Measurements from ENCODE around the gene TRAK2.

Gene TRAK2

DNA sequence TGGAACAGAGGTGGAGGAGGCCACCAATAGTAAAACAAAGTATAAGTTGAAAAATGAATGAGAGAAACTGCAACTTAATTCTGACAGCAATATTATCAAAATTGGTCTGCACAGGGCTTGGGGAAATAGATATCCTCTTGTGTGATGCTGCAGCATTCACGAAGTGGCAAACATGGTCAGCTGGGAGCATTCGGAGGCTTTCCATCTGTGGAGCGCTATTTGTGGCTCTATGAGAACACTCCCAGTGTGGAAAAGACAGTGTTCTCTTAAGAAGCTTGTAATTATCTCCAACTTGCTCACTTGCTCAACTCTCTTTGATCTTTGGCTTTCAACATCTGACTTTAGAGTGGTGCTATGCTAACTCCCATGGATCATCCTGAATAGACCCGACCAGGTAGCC, 91.0 kb downstream of the TRAK2 start:
- H3K9ac ChIP-seq (ENCODE audit: low read depth, low read length), result no peak overlapping the region
- no peak overlapping the region for H3K4me3 ChIP-seq (ENCODE audit: low read depth in 1 of 2, low read length in 2 of 2)
- H4K20me1 ChIP-seq (ENCODE audit: insufficient read depth, low read length), result no peaks in the 10 kb centered on the region
- H3K79me2 ChIP-seq (ENCODE audit: insufficient read depth, low read length), result no peaks in the 10 kb centered on the region
- no peaks in the 10 kb centered on the region for H3K27me3 ChIP-seq (ENCODE audit: insufficient read depth, low read length, poor library complexity)
- TF ChIP-seq EZH2 (IDR thresholded peaks at IDR 0.05; ENCODE audit: borderline replicate concordance, low read depth, low read length, severe bottlenecking), result no peak
- DNase-seq (no peak), ATAC-seq (ENCODE audit: insufficient read depth, low read depth) (no peak)
- H3K9me3 ChIP-seq (ENCODE audit: insufficient read depth, low read length, severe bottlenecking), result peaks cover 4% of the 10 kb centered on the region
- peaks cover 10% of the 10 kb centered on the region; the same call in 1 of the 2 replicates for H3K36me3 ChIP-seq (ENCODE audit: insufficient read depth, low read length)
- H2AFZ ChIP-seq (ENCODE audit: low read depth, low read length), result no peak overlapping the region
- H3K27ac ChIP-seq (ENCODE audit: low read length), result no peak overlapping the region
- peaks cover 4% of the 10 kb centered on the region for H3K4me1 ChIP-seq (ENCODE audit: insufficient read depth, low read length)
- H3K4me2 ChIP-seq (ENCODE audit: insufficient read depth, low read length), result no peak overlapping the region

DNA sequence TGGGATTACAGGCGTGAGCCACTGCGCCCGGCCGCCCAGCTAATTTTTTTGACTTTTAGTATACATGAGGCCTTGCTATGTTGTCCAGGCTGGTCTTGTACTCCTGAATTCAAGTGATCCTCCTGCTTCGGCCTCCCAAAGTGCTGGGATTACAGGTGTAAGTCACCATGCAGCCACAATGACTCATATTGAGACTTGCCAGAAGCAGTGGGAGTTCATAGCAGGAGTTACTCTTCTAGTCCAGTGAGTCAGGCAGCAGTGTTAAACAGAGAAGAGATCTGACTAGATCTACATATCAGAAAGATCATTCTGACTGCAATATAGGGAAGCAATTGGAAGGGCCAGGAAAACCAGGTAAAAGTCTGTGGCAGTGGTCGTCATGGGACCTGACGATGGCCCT, 92.6 kb downstream of the TRAK2 start:
- Histone ChIP-seq H2AFZ (ENCODE audit: low read depth, low read length) (no peak overlapping the region), H3K27me3 (ENCODE audit: insufficient read depth, low read length, poor library complexity) (no peaks in the 10 kb centered on the region), H3K9me3 (ENCODE audit: insufficient read depth, low read length, severe bottlenecking) (peaks cover 4% of the 10 kb centered on the region), H4K20me1 (ENCODE audit: insufficient read depth, low read length) (no peaks in the 10 kb centered on the region), H3K36me3 (ENCODE audit: insufficient read depth, low read length) (peaks cover 10% of the 10 kb centered on the region; the same call in 1 of the 2 replicates), H3K4me2 (ENCODE audit: insufficient read depth, low read length) (no peak overlapping the region), H3K79me2 (ENCODE audit: insufficient read depth, low read length) (no peaks in the 10 kb centered on the region), H3K9ac (ENCODE audit: low read depth, low read length) (no peak overlapping the region), H3K4me3 (ENCODE audit: low read depth in 1 of 2, low read length in 2 of 2) (no peak overlapping the region), H3K27ac (ENCODE audit: low read length) (no peak overlapping the region), H3K4me1 (ENCODE audit: insufficient read depth, low read length) (peaks cover 2% of the 10 kb centered on the region)
- DNase-seq (no peak), ATAC-seq (ENCODE audit: insufficient read depth, low read depth) (no peak)
- TF ChIP-seq, protein P1, sequence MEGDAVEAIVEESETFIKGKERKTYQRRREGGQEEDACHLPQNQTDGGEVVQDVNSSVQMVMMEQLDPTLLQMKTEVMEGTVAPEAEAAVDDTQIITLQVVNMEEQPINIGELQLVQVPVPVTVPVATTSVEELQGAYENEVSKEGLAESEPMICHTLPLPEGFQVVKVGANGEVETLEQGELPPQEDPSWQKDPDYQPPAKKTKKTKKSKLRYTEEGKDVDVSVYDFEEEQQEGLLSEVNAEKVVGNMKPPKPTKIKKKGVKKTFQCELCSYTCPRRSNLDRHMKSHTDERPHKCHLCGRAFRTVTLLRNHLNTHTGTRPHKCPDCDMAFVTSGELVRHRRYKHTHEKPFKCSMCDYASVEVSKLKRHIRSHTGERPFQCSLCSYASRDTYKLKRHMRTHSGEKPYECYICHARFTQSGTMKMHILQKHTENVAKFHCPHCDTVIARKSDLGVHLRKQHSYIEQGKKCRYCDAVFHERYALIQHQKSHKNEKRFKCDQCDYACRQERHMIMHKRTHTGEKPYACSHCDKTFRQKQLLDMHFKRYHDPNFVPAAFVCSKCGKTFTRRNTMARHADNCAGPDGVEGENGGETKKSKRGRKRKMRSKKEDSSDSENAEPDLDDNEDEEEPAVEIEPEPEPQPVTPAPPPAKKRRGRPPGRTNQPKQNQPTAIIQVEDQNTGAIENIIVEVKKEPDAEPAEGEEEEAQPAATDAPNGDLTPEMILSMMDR (IDR thresholded peaks at IDR 0.05; ENCODE audit: borderline replicate concordance, extremely low read depth, low read length, poor library complexity, severe bottlenecking), result no peak
- no peak for TF ChIP-seq EZH2 (IDR thresholded peaks at IDR 0.05; ENCODE audit: borderline replicate concordance, low read depth, low read length, severe bottlenecking)

DNA sequence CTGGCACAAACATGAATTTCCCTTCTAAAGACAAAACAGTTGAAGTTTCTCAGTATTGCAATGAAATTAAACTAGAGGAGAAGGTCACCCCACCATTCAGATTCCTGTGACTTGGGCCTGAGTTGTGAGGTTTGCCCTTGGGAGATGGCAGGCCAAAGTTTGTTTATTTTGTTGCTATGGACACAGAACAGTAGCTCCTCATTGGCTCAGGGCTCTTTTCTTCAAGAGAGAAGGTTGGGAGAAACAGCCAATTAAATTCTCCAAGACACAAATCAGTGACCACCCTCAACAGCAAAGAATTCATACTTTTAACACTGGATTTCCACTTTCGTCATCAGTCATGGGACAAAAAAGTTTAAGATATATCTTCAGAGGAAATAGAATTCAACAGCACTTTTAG, 94.0 kb downstream of the TRAK2 start, which contains the start of gene FLACC1:
FLACC1 (minus strand) TSS at position 125 of the 400 bp plus-strand sequence. CDS start 5,941 bp downstream, outside the sequence.
- Histone ChIP-seq H3K36me3 (ENCODE audit: insufficient read depth, low read length) (no peaks in the 10 kb centered on the region), H2AFZ (ENCODE audit: low read depth, low read length) (no peak within 1 kb of the TSS), H3K9ac (ENCODE audit: low read depth, low read length) (no peak within 1 kb of the TSS), H3K4me2 (ENCODE audit: insufficient read depth, low read length) (no peak within 1 kb of the TSS), H4K20me1 (ENCODE audit: insufficient read depth, low read length) (no peaks in the 10 kb centered on the region), H3K4me3 (ENCODE audit: low read depth in 1 of 2, low read length in 2 of 2) (no peak within 1 kb of the TSS), H3K9me3 (ENCODE audit: insufficient read depth, low read length, severe bottlenecking) (no peaks in the 10 kb centered on the region), H3K27ac (ENCODE audit: low read length) (no peak within 1 kb of the TSS), H3K4me1 (ENCODE audit: insufficient read depth, low read length) (no peaks in the 10 kb centered on the region), H3K79me2 (ENCODE audit: insufficient read depth, low read length) (no peaks in the 10 kb centered on the region), H3K27me3 (ENCODE audit: insufficient read depth, low read length, poor library complexity) (no peaks in the 10 kb centered on the region)
- ATAC-seq (ENCODE audit: insufficient read depth, low read depth), result no peak
- no peak for DNase-seq
- TF ChIP-seq, protein P1 (IDR thresholded peaks at IDR 0.05; ENCODE audit: borderline replicate concordance, extremely low read depth, low read length, poor library complexity, severe bottlenecking), result no peak
- TF ChIP-seq EZH2 (IDR thresholded peaks at IDR 0.05; ENCODE audit: borderline replicate concordance, low read depth, low read length, severe bottlenecking), result no peak

DNA sequence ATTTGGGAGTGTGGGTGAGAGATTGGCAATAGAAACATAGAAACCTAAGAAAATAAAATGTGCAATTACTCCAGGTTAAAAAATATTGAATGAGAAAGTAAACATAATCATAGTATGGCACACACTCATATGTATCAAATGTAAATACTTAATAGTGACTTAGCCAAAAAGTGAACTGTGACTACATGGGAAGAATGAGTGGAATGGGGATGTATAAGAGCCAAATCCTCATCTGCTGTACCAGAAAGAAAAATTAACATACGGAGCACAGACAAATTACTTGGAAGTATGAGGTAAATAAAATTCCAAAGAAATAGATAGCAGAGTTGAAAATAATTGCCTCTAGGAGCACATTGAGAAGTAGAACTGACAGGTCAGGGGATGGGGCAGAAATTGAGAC, 98.1 kb downstream of the TRAK2 start:
- no peak for DNase-seq
- no peak for TF ChIP-seq EZH2 (IDR thresholded peaks at IDR 0.05; ENCODE audit: borderline replicate concordance, low read depth, low read length, severe bottlenecking)
- TF ChIP-seq, protein P1 (IDR thresholded peaks at IDR 0.05; ENCODE audit: borderline replicate concordance, extremely low read depth, low read length, poor library complexity, severe bottlenecking), result no peak
- no peak overlapping the region for H3K4me3 ChIP-seq (ENCODE audit: low read depth in 1 of 2, low read length in 2 of 2)

More for the DNA sequence above, 98.1 kb downstream of the TRAK2 start:
- Histone ChIP-seq H3K36me3 (ENCODE audit: insufficient read depth, low read length) (no peaks in the 10 kb centered on the region), H3K4me2 (ENCODE audit: insufficient read depth, low read length) (no peak overlapping the region), H3K4me1 (ENCODE audit: insufficient read depth, low read length) (no peaks in the 10 kb centered on the region), H3K27ac (ENCODE audit: low read length) (no peak overlapping the region), H4K20me1 (ENCODE audit: insufficient read depth, low read length) (no peaks in the 10 kb centered on the region), H3K79me2 (ENCODE audit: insufficient read depth, low read length) (no peaks in the 10 kb centered on the region), H2AFZ (ENCODE audit: low read depth, low read length) (no peak overlapping the region), H3K9ac (ENCODE audit: low read depth, low read length) (no peak overlapping the region), H3K27me3 (ENCODE audit: insufficient read depth, low read length, poor library complexity) (no peaks in the 10 kb centered on the region), H3K9me3 (ENCODE audit: insufficient read depth, low read length, severe bottlenecking) (no peaks in the 10 kb centered on the region)
- ATAC-seq (ENCODE audit: insufficient read depth, low read depth), result no peak
